ENCODE measurements around the gene LGR6.

DNA sequence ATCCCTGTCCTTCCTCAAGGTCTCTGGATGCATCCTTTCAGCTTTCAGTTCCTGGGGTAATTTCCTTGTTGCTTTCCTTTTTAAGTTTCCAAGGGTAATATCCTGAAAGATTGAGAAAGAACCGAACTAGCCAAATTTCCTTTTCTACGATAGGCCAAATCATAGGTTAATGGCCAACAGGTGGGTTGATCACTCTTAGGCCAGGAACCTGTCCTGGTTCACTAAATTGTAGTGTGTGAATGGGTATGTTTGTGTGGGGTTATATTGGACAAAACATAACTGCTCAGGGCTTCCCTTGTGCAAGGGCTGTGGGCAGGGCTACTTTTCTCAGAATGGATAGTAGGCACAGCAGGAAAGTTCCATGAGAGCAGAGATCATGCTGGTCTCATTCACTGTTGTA lies 131.0 kb downstream of the LGR6 start:
- no peak for TF ChIP-seq POLR2A (IDR thresholded peaks at IDR 0.05)
- TF ChIP-seq, protein P1, sequence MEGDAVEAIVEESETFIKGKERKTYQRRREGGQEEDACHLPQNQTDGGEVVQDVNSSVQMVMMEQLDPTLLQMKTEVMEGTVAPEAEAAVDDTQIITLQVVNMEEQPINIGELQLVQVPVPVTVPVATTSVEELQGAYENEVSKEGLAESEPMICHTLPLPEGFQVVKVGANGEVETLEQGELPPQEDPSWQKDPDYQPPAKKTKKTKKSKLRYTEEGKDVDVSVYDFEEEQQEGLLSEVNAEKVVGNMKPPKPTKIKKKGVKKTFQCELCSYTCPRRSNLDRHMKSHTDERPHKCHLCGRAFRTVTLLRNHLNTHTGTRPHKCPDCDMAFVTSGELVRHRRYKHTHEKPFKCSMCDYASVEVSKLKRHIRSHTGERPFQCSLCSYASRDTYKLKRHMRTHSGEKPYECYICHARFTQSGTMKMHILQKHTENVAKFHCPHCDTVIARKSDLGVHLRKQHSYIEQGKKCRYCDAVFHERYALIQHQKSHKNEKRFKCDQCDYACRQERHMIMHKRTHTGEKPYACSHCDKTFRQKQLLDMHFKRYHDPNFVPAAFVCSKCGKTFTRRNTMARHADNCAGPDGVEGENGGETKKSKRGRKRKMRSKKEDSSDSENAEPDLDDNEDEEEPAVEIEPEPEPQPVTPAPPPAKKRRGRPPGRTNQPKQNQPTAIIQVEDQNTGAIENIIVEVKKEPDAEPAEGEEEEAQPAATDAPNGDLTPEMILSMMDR (IDR thresholded peaks at IDR 0.05) = no peak

All from testis (tissue), 2 donors.